NCI-H1092 treated with DMSO at 0.1 percent for 48 hours (cell line): ENCODE measurements around the gene KRTAP4-6.
"Not testable (repeated sequence)": the region's sequence is repeated elsewhere in the genome, so short reads cannot be mapped to it uniquely, and the experiment has no call there.

Source experiments
- DNase-seq: peaks from one replicate; lab custom pipeline; 2025; lab: John Stamatoyannopoulos, UW

The KRTAP4-6 gene

DNA sequence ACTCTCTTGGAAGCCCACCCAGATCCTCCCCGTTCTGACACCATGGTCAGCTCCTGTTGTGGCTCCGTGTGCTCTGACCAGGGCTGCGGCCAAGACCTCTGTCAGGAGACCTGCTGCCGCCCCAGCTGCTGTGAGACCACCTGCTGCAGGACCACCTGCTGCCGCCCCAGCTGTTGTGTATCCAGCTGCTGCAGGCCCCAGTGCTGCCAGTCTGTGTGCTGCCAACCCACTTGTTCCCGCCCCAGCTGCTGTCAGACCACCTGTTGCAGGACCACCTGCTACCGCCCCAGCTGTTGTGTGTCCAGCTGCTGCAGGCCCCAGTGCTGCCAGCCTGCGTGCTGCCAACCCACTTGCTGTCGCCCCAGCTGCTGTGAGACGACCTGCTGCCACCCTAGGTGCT, 35.0 kb downstream of the KRTAP4-6 start, which contains the start of gene KRTAP4-9:
Gene KRTAP4-9, plus strand, starts transcription at position 43 of the 400 bp plus-strand sequence. Its CDS starts 0 bp downstream, at position 43.
- not testable (repeated sequence) for DNase-seq

DNA sequence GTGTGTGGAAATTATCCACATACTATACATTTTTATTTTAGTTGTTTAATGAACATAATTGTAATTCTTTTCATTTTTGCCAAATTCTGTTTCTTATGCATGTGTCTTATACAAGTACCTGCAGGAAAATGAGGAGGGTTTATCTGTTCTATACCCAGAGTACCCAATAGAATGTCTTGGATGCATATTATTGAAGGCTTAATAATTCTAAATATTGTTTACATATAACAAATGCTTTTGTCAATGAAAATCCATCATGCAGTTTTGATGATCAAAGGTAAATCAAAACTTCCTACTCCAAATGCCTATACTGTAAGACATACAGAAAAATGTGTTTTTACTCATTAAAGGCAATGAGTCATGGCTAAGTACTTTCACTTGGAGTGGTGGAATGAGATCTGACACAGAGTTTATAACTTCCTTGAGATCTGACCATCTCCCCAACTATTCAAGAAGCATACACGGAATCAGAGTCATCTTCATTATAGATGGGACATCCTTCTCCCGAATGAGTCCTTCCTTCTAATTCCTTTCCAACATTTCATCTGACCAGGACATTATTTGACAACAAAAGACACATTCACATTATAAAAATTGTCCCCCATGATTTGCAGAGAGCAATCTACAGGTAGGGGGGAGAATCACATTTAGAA, 35.8 kb downstream of the KRTAP4-6 start:
- not testable (repeated sequence) for DNase-seq

DNA sequence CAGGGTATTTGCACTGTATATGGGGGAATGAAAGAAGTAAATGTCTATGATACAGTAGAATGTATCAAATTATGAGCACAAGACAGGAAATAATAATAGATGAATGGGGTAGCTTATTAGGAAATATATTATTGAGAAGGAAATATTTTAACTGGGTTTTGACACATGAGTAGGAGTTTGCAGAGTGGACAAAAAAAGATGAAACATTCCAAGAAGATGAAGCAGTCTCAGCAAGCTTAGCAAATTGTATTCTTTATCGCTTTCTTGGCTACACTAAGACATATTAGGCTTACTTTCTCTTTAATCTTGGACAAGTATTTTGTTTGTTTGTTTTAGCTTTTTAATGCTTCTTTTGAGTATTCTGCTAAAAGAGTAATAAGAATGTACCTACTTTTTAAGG, 36.4 kb downstream of the KRTAP4-6 start:
- no peak for DNase-seq

DNA sequence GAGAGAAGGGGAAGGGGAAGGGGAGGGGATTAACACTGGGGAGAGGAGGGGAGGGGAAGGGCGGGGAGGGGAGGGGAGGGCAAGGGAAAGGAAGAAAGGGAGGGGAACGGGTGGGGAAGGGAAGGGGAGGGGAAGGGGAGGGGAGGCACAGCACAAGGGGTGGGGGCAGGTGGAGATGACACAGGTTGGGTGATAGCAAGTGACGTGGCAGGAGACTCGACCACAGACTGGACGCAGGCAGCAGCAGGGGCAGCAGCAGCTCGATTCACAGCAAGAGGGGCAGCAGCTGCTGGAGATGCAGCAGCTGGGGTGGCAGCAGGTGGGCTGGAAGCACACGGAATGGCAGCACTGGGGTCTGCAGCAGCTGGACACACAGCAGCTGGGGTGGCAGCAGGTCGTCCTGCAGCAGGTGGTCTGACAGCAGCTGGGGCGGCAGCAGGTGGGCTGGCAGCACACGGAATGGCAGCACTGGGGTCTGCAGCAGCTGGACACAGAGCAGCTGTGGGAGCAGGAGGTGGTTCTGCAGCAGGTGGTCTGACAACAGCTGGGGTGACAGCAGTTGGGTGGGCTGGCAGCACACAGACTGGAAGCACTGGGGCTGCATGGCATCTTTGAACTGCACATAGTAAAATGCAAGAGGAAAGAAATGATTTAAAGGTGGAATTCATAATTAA, 38.6 kb downstream of the KRTAP4-6 start, which contains the start of gene KRTAP4-16:
Gene KRTAP4-16, minus strand, starts transcription at position 624 of the 674 bp plus-strand sequence. Its CDS starts 0 bp downstream, at position 624.
- no peak for DNase-seq

DNA sequence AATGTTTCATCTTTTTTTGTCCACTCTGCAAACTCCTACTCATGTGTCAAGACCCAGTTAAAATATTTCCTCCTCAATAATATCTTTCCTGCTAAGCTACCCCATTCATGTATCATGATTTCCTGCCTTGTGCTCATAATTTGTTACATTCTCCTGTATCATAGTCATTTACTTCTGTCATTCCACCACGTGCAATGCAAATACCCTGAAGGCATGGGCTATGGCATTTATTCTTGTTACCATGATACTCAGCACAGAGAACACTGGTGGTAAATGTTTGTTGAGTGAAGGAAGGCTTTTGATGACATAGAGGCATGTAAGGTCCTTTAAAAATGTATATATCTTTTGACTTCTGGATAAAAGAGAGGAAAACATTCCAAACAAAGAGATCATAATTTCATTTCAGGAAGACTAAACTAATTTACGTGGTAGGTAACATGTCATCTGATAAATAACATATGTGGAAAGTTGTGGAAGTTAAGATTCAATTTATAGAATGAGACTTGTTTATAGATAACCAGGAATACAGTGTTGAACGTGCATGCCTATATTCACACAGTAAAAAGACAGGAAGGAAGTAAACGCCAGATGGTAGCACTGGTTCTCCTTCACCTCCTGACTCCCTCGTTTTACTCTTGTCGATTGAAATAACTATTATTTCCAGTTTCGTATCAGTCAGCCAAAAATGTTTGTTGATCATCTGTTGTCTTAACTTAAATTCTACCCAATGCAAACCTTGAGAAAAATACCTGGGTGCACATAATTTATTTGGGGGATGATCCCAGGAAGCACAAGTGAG, 40.5 kb downstream of the KRTAP4-6 start:
- DNase-seq, result not testable (repeated sequence)

DNA sequence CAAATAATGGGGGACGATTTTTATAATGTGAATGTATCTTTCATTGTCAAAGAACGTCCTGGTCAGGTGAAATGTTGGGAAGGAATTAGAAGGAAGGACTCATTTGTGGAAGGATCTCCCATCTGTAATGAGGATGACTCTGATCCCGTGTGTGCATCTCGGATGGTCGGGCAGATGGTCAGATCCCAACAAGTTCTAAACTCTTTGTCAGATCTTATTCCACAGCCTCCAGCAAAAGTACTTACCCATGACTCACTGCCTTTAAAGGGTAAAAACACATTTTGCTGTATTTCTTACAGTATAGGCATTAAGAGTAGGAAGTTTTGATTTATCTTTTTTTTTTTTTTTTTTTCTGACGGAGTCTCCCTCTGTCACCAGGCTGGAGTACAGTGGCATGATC, 41.9 kb downstream of the KRTAP4-6 start:
- DNase-seq, result no peak

DNA sequence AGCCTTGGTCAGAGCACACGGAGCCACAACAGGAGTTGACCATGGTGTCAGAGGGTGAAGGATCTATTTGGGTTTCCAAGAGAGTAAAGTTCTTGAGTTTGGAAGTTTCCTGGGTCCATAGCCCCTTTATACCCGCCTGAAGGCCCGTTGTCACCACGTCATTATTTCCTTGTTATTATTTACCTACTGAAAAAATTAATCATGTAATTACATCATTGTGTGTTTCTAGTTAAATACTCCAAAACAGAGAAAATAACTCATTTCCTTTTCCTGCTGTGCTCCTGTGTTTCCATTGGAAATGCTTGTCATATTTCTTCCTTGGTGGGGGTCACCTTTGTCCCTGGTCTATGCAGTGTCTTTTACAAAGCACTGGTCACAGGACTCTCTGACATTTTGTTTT, 42.3 kb downstream of the KRTAP4-6 start, which contains the start of gene KRTAP4-8:
Gene KRTAP4-8, minus strand, starts transcription at position 101 of the 400 bp plus-strand sequence. Its CDS starts 58 bp downstream, at position 43.
- no peak for DNase-seq

DNA sequence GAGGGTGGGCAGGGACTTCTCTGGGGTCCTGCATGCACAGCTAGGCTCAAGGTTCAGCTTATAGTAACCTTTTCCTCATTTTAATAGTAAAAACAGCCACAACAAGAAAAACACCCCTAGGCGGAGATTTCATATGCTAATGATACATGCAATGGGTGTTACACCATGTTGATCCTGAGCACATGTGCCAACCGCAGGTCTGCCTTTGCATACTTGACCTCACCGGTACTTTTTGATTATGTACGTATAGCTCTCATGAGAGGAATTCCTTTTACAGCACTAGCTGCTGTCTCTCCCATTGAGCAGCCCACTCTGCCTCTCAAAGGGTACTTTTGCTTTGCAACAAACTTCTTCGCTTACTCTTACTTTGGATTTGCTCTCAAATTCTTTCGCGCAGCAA, 44.3 kb downstream of the KRTAP4-6 start:
- no peak for DNase-seq
